B cell (primary cell): ENCODE results near the gene DENND1A. TPM values are rescaled to one million over a fixed set of nuclear protein-coding genes. Genes with fewer than 3 reads are reported as not detected.

Source experiments
- ATAC-seq: fragments of 200-7000 bp; cut with Tn5 transposase; one replicate; pipeline ENCODE4 v1.10.0; 2021; ENCODE audit warnings: low read depth, mild to moderate bottlenecking, moderate number of reproducible peaks, moderate library complexity
- CTCF ChIA-PET: fragments of 350-600 bp; sonication (Branson Sonifier 250); formaldehyde crosslinking; loops from one replicate; lab custom pipeline; 2021; ENCODE audit warnings: antibody characterized with exemption, inconsistent platforms; lab: Charles Lee
- POLR2A ChIA-PET: fragments of 350-600 bp; sonication (Branson Sonifier 250); formaldehyde crosslinking; loops from one replicate; lab custom pipeline; 2021; ENCODE audit warnings: antibody characterized with exemption; lab: Charles Lee
- DNase-seq: peaks from one replicate; pipeline ENCODE4 v3.0.0; 2013
- H2AFZ ChIP-seq: 2 replicates; pipeline ENCODE4 v1.6.1; 2012; ENCODE audit warnings: mild to moderate bottlenecking, low read depth, low read length; ENCODE audit not compliant: insufficient read depth, poor library complexity, severe bottlenecking
- H3K27ac ChIP-seq, 2 donors: 1 replicate in 1 of 2; 2 replicates in 1 of 2; pipeline ENCODE4 v1.5.1; 2012 to 2013; ENCODE audit warnings: low read length in 2 of 2, mild to moderate bottlenecking in 2 of 2, moderate library complexity in 1 of 2
- H3K27me3 ChIP-seq, 4 experiments: fragments of 200-600 bp in 1 of 4; sonication (generic) in 1 of 4; replicated peaks in 1 of 4; 1 replicate in 2 of 4; 2 replicates in 2 of 4; pipeline versions ENCODE4 v1.6.1 to v1.7.0; 2013 to 2016; ENCODE audit warnings: low read length in 3 of 4, mild to moderate bottlenecking in 2 of 4, mixed read lengths in 1 of 4, moderate library complexity in 1 of 4; ENCODE audit not compliant: insufficient read depth in 4 of 4, control insufficient read depth in 3 of 4; ENCODE audit errors: control extremely low read depth in 1 of 4
- H3K36me3 ChIP-seq, 2 experiments: replicated peaks in 1 of 2; 1 replicate in 1 of 2; 2 replicates in 1 of 2; pipeline versions ENCODE4 v1.6.1 to v1.7.1; 2013; ENCODE audit warnings: low read length in 1 of 2; ENCODE audit not compliant: insufficient read depth in 2 of 2, control insufficient read depth in 1 of 2; ENCODE audit errors: control extremely low read depth in 1 of 2, extremely low read depth in 1 of 2
- H3K4me1 ChIP-seq, 2 donors: fragments of 200-600 bp in 1 of 2; sonication (generic) in 1 of 2; 1 replicate in 1 of 2; 2 replicates in 1 of 2; pipeline versions ENCODE4 v1.5.1 to v1.6.1; 2013 to 2017; ENCODE audit warnings: low read length in 2 of 2; ENCODE audit not compliant: control insufficient read depth in 2 of 2, insufficient read depth in 2 of 2
- H3K4me2 ChIP-seq: replicated peaks from 2 replicates; pipeline ENCODE3; 2012; ENCODE audit warnings: mild to moderate bottlenecking, low read depth, low read length; ENCODE audit not compliant: poor library complexity, severe bottlenecking
- H3K4me3 ChIP-seq, 5 experiments: fragments of 200-600 bp in 1 of 5; sonication (generic) in 1 of 5; 1 replicate in 3 of 5; 2 replicates in 2 of 5; pipeline versions ENCODE4 v1.5.1 to v1.7.0; 2011 to 2016; ENCODE audit warnings: low read length in 4 of 5, mild to moderate bottlenecking in 4 of 5, low read depth in 2 of 5, control low read depth in 1 of 5, moderate library complexity in 1 of 5; ENCODE audit not compliant: insufficient read depth in 1 of 5; ENCODE audit errors: control extremely low read depth in 1 of 5, extremely low read depth in 1 of 5
- H3K79me2 ChIP-seq: fragments of 200-600 bp; sonication (generic); one replicate; pipeline ENCODE4 v1.6.0; 2016; ENCODE audit warnings: low read length; ENCODE audit not compliant: control insufficient read depth, insufficient read depth
- H3K9ac ChIP-seq: fragments of 200-600 bp; sonication (generic); 2 replicates; pipeline ENCODE4 v1.6.1; 2017; ENCODE audit warnings: mild to moderate bottlenecking, low read length, moderate library complexity
- H3K9me3 ChIP-seq, 3 donors: one replicate each; pipeline versions ENCODE4 v1.6.1 to v1.7.1; 2013; ENCODE audit warnings: low read length in 2 of 3; ENCODE audit not compliant: control insufficient read depth in 2 of 3, insufficient read depth in 1 of 3; ENCODE audit errors: control extremely low read depth in 1 of 3
- H4K20me1 ChIP-seq: 2 replicates; pipeline ENCODE4 v1.6.0; 2012; ENCODE audit warnings: mild to moderate bottlenecking, low read length; ENCODE audit not compliant: insufficient read depth, control insufficient read depth, poor library complexity, severe bottlenecking
- H3K27ac Mint-ChIP-seq: one replicate; pipeline ENCODE4 v1.8.0; 2021; ENCODE audit warnings: mixed read lengths
- H3K27me3 Mint-ChIP-seq: one replicate; pipeline ENCODE4 v1.8.0; 2021; ENCODE audit warnings: mixed read lengths
- H3K4me1 Mint-ChIP-seq: one replicate; pipeline ENCODE4 v1.8.0; 2021; ENCODE audit warnings: mixed read lengths
- H3K4me3 Mint-ChIP-seq: one replicate; pipeline ENCODE4 v1.8.0; 2021; ENCODE audit warnings: mixed read lengths
- H3K9me3 Mint-ChIP-seq: one replicate; pipeline ENCODE4 v1.8.0; 2022; ENCODE audit warnings: mixed read lengths; ENCODE audit not compliant: insufficient read depth
- EZH2 ChIP-seq: IDR thresholded peaks from 2 replicates; pipeline ENCODE4 v1.6.1; 2012; ENCODE audit warnings: borderline replicate concordance, low read depth, mild to moderate bottlenecking, moderate library complexity, low read length; ENCODE audit not compliant: insufficient read depth, poor library complexity, severe bottlenecking
- WGBS: methylation state at CpG from one replicate; pipeline ENCODE4 v1.1.5; 2013; ENCODE audit warnings: missing lambda C conversion rate; ENCODE audit not compliant: insufficient coverage; 5-methylcytosine and 5-hydroxymethylcytosine counted together
- intact Hi-C: fragments of 100-400 bp; cut with micrococcal nuclease; formaldehyde crosslinking; loops from one replicate; pipeline ENCODE4 v1.10.0; 2022
- polyA plus RNA-seq: library from polyadenylated mRNA; depleted of rRNA; stranded (reverse); fragments of >200 nt; gene quantifications from 2 replicates; pipeline ENCODE4 v1.2.3, GENCODE V29; 2012
- total RNA-seq, 2 donors: library from RNA; stranded (reverse); fragments of 120-200 nt in 1 of 2; gene quantifications; 1 replicate in 1 of 2; 2 replicates in 1 of 2; pipeline versions ENCODE4 v1.2.3 to v1.2.4, GENCODE V29; 2013 to 2022
- TF ChIP-seq, protein P1 (sequence below): fragments of 200-600 bp; IDR thresholded peaks from one replicate; pipeline ENCODE4 v1.8.0; 2022; ENCODE audit warnings: antibody characterized with exemption, mild to moderate bottlenecking

DENND1A gene
- total and polyA plus RNA-seq, 2 donors (not counting 1 experiment from before 2014, with no cell fraction given) = 10.8 to 26.0 TPM

DNA sequence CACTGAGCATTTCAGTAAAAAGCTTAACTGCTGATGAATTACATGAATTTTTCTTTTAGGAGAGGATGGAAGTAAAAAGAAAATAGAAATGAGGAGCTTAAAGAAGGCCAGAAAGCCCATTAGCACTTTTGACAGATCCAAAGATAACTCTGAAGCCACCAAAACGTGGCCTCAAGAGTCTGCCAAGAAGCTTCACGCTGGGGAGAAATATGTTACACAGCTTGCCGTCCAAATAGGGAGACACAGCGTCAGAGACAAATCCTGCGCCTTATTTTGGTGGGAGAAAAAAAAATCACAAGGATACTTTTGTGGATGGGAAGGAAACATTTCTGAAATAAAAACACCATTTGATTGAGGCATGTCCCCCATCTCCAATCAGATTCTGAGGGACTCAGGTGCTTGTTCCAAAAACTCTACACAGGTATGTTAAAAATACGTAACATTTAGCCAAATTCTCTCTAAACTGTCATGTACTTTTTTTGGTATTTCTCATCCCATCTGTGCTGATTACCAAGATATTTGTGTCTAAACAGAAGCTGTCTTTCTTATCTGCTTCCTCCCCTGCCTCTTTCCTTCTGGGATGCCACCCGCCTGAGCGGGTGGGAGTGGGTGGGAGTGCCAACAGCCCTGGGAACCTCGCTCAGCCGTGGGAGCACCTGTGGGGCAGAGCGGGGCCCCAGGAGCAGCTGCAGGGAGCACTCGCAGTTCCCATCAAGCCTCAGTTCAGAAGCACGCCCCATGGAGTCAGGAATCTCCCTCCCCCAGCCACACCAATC is 275.5 kb downstream of the DENND1A start:
- Histone ChIP-seq H3K4me1 (peaks cover 11 to 14% of the 10 kb centered on the region in 2 donors), H3K4me3 (no peak overlapping the region), H3K36me3 (peaks cover 0 to 7% of the 10 kb centered on the region in 2 experiments), H3K9me3 (no peaks in the 10 kb centered on the region), H4K20me1 (no peaks in the 10 kb centered on the region), H3K9ac (no peak overlapping the region), H3K4me2 (no peak overlapping the region), H2AFZ (no peak overlapping the region), H3K79me2 (no peaks in the 10 kb centered on the region), H3K27ac (no peak overlapping the region), H3K27me3 (no peaks in the 10 kb centered on the region)
- TF ChIP-seq, protein P1, sequence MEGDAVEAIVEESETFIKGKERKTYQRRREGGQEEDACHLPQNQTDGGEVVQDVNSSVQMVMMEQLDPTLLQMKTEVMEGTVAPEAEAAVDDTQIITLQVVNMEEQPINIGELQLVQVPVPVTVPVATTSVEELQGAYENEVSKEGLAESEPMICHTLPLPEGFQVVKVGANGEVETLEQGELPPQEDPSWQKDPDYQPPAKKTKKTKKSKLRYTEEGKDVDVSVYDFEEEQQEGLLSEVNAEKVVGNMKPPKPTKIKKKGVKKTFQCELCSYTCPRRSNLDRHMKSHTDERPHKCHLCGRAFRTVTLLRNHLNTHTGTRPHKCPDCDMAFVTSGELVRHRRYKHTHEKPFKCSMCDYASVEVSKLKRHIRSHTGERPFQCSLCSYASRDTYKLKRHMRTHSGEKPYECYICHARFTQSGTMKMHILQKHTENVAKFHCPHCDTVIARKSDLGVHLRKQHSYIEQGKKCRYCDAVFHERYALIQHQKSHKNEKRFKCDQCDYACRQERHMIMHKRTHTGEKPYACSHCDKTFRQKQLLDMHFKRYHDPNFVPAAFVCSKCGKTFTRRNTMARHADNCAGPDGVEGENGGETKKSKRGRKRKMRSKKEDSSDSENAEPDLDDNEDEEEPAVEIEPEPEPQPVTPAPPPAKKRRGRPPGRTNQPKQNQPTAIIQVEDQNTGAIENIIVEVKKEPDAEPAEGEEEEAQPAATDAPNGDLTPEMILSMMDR = no peak
- TF ChIP-seq EZH2 = no peak
- no peaks in the 10 kb centered on the region for H3K27me3 Mint-ChIP-seq
- DNase-seq (no peak), ATAC-seq (no peak)
- 95% methylated on average over 10 of the region's 13 CpGs for WGBS
- H3K27ac Mint-ChIP-seq = no peak overlapping the region
- H3K4me3 Mint-ChIP-seq = no peak overlapping the region
- CTCF ChIA-PET = interaction anchor here (0.7 kb wide), 1 partner anchor 40 kb away, joined by 3 read pairs; no protein-coding TSS in a partner anchor
- peaks cover 16% of the 10 kb centered on the region for H3K4me1 Mint-ChIP-seq
- POLR2A ChIA-PET = interaction anchor here (0.6 kb wide), 1 partner anchor 18 kb away, joined by 4 read pairs; no protein-coding TSS in a partner anchor
- no peaks in the 10 kb centered on the region for H3K9me3 Mint-ChIP-seq
- intact Hi-C loops = no loop called here

DNA sequence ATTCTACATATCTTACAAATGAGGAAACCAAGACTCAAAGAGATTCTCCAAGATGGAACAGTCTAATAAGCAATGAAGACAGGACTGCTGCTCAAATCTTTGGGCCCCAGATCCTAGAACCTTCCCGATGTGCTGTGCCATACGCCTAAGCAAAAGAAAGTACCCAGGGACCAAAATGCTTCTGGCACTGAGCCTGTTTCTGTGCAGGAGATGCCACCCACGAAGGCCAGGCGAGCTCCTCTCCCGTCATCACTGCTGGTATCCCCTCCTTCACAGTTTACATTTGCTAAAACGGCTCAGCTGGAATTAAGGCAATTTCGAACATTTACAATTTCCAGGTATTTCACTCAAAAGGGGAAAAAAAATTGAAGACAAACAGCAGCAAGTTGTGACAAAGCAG is 277.5 kb downstream of the DENND1A start:
- H3K79me2 ChIP-seq = no peaks in the 10 kb centered on the region
- H3K27ac ChIP-seq = no peak overlapping the region
- H3K9me3 ChIP-seq = no peaks in the 10 kb centered on the region
- no peaks in the 10 kb centered on the region for H3K9me3 Mint-ChIP-seq
- no peak for TF ChIP-seq EZH2
- TF ChIP-seq, protein P1 = no peak
- 93% methylated on average over 7 of the region's 7 CpGs for WGBS
- ChIA-PET CTCF (no interaction called here), POLR2A (no interaction called here)
- H3K4me1 Mint-ChIP-seq = peaks cover 6% of the 10 kb centered on the region
- intact Hi-C loops = no loop called here
- H3K4me2 ChIP-seq = no peak overlapping the region
- H3K4me1 ChIP-seq = peaks cover 0 to 4% of the 10 kb centered on the region in 2 donors
- H3K4me3 ChIP-seq = no peak overlapping the region
- no peak overlapping the region for H2AFZ ChIP-seq
- no peaks in the 10 kb centered on the region for H3K27me3 ChIP-seq
- DNase-seq (no peak), ATAC-seq (no peak)
- no peaks in the 10 kb centered on the region for H4K20me1 ChIP-seq
- no peak overlapping the region for H3K4me3 Mint-ChIP-seq
- no peak overlapping the region for H3K9ac ChIP-seq
- H3K36me3 ChIP-seq = peaks cover 0 to 7% of the 10 kb centered on the region in 2 experiments
- no peaks in the 10 kb centered on the region for H3K27me3 Mint-ChIP-seq
- H3K27ac Mint-ChIP-seq = no peak overlapping the region
